HG03280 (cell line): ENCODE data around the gene PIH1D2.
A peak's percentile ranks its signal among the peaks of the same experiment; 100 is the strongest.
"Not testable (repeated sequence)": the region's sequence is repeated elsewhere in the genome, so short reads cannot be mapped to it uniquely, and the experiment has no call there.

Experiments used
- ATAC-seq: cut with Tn5 transposase; IDR thresholded peaks from one replicate; pipeline ENCODE4 v1.9.1; 2021; ENCODE audit warnings: mild to moderate bottlenecking, moderate library complexity; ENCODE audit not compliant: unreplicated experiment

The PIH1D2 gene

DNA sequence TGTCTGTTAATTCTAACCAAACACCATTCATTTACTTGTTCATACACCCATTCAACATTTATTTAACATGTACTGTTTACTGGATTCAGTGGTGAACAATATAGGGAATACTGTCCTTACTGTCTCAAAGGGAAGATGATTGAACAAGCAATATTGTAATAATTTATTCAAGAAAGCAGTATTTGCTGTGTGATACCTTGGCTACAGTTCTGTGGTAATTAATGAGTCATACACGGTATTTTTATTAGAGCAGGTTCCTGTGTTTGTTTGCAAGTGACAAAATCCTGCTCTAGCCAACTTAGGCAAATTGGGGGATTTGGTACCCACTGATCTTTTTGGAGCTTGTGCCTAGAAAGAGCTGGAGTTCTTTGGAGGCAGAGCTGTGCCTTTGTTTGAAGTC is 15.7 kb downstream of the PIH1D2 start:
- ATAC-seq, result no peak

DNA sequence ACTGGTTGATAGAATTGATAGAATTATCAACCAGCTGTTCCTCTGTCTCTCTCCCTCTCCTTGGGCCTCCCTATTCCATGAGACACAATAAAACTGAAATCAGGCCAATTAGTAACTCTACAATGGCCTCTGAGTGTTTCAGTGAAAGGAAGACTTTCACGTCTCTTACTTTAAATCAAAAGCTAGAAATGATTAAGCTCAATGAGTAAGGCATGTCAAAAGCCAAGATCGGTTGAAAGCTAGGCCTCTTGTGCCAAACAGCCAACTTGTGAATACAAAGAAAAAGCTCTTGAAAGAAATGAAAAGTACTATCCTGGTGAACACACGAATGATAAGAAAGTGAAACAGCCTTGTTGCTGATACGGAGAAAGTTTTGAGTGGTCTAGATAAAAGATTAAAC is 16.6 kb downstream of the PIH1D2 start:
- no peak for ATAC-seq

DNA sequence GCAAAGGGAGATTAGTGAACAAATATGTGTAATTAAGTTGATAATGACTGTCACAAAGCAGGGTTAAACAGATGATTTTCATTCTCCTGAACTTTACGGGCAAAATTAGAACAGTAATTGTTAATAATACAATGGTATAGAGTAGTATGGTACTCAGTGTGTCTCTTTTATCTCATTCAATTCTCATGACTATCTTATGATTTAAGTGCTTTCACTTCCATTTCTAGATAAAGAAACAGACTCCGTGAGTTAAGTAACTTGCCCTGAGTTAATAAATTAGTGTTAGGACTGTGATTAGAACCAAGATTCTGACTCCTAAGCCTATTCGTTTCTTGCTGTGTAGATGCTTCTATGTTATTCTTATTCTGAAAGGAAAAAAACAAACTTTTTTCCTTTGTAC is 22.0 kb downstream of the PIH1D2 start:
- ATAC-seq, result no peak

DNA sequence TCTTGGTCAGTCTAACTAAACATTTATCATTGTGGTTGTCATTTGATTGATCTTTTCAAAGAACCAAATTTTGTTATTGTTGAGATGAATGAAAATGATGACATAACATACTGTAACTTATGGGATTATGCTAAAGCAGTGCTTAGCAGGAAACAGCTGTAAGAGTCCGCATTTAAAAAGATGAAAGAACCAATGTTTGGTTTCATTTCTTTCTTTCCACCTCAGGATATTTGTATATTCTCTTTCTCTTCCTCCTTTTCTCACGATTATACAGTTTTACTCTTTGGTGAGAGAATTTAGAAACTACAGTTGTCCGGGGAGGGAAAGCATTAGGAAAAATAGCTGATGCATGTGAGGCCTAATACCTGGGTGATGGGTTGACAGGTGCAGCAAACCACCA is 23.1 kb downstream of the PIH1D2 start:
- ATAC-seq, result peak; percentile 90

DNA sequence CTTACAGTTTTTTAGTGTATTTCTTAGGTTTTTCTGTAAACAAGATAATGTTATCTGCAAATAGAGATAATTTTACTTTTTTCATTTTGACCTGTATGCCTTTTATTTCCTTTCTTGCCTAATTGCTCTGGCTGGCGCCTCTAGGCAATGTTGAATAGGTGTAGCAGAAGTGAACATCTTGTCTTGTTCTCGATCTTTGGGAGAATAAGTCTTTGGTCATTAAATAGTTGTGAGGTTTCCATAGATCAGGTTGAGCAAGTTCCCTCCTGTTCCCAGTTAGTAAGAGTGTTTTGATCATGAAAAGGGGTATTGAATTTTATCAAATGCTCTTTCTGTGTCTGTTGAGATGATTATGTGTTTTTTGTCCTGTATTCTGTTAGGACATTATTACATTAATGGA is 24.0 kb downstream of the PIH1D2 start:
- no peak for ATAC-seq

DNA sequence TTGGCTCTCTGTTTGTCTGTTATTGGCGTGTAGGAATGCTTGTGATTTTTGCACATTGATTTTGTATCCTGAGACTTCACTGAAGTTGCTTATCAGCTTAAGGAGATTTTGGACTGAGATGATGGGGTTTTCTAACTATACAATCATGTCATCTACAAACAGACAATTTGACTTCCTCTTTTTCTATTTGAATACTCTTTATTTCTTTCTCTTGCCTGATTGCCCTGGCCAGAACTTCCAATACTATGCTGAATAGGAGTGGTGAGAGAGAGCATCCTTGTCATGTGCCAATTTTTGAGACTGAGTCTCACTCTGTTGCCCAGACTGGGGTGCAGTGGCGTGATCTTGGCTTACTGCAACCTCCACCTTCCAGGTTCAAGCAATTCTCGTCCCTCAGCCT is 25.6 kb downstream of the PIH1D2 start:
- not testable (repeated sequence) for ATAC-seq

DNA sequence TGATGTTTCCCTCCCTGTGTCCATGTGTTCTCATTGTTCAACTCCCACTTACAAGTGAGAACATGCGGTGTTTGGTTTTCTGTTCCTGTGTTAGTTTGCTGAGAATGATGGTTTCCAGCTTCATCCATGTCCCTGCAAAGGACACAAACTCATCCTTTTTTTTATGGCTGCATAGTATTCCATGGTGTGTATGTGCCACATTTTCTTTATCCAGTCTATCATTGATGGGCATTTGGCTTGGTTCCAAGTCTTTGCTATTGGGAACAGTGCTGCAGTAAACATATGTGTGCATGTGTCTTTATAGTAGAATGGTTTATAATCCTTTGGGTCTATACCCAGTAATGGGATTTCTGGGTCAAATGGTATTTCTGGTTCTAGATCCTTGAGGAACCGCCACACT is 27.2 kb downstream of the PIH1D2 start:
- ATAC-seq, result not testable (repeated sequence)

DNA sequence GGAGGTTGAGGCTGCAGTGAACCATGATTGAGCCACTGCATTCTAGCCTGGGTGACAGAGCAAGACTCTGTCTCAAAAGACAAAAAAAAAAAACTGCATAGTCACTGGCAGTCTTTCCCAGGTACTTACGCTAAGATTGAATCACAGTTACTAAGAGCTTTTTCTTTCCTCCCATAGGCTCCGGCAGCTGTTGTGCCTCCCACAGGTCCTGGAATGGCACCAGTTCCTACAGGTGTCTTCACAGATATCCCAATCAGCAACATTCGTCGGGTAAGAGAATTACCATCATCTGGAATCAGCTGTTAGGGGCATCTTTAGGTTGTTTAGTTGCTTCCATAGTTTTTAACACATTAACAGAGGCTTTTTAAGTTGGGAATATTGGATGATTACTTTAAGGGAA is 28.9 kb downstream of the PIH1D2 start:
- ATAC-seq, result no peak

DNA sequence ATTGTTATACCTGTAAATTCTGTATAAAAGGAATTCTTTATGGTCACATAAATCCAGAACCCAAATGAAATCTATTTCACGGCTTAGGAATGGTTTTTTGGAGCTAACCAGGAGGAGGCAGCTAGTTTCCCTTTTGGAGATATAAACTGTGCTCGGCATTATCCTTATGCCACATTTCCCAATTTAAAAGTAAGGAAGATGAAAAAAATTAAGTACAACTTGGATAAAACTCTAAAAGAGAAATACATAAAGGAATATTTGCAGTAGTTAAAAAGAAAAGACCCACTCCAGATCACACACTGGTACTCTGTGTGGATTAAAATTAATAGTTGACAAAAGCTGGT is 30.9 kb downstream of the PIH1D2 start:
- ATAC-seq, result no peak

DNA sequence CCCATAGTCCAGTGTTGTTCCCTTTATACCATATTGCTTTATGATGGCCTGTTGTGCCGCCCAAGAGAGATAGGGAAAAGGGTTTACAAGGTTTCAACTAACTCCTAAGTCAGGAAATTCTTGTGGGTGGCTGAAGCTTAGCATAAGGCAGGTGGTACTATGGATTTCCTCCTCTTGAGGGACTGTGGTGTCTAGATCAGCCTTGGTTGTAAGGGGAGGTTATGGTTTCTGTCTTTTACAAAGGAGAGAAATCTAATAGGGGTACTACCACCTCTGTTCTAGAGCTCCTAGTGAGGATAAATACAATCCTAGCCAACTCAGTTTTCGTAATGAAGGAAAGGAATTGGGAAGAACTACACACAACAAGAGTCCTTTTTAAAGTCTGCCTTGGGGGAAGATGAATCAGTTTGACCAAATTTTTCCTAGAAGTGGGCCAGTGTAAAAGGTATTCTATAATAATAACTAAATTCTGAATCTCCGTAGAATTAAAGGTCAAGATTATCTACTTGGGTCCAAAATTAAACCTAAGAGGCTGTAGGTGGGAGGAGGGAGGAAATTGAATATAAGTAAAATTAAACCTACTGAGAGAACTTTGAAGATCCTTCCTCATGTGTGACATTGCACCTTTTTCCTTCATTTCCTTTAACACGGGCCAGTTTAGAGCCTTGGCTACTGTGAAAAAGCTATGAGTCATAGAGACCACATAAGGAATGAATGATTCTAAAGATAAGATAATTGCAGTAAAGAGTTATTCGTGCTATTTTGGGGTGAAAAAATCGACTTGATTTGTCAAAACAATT is 31.5 kb downstream of the PIH1D2 start:
- no peak for ATAC-seq

DNA sequence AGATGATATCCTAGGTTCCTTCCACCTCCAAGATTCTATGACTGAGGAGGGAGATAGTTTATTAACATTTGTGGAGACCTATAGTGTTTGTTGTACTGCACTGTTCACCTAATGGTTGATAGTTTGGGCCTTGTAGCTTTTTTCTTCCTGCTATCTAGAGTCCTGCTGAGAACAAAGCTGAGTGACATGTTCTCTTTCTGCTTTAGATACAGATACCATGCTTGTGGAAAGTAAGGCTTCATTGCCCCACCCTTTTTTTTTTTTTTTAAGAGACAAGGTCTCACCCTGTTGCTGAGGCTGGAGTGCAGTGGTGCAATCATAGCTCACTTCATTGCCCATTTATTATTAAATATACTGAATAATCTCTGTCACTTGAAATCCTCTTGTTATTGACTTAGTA is 36.3 kb downstream of the PIH1D2 start:
- ATAC-seq, result no peak

DNA sequence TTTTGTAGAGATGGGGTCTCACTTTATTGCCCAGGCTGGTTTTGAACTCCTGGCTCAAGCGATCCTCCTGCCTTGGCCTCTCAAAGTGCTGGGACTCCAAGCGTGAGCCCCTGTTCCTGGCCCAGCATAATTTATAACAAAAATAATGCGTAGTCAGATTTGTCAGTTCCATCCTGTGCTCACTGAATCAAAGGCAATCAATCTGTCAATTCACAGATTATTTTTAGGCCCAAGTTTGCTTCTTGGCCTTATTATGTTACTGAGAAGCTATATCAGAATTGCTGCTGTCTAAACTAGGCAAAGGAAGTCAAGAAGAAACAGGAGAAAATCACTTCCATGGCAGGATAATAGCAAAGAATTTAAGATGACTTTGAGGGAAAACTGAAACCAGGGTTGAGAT is 39.9 kb downstream of the PIH1D2 start:
- ATAC-seq, result no peak

DNA sequence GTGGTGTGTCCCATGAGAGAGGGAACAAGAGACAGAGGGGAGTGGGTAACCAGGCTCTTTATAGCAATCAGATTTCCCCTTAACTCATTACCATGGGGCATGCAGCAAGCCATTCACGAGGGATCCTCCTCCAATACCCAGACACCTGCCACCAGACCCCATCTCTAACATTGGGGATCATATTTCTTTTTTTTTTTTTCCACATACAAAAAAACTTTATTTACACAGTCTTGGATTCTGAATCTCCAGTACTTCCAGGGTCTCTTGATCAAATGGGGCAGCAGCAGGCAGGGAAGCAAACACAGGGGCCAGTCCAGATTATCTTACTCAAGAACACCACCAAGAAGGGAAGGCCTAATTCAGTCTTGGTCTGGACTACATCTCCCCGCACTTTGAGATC is 44.4 kb downstream of the PIH1D2 start:
- ATAC-seq, result no peak

DNA sequence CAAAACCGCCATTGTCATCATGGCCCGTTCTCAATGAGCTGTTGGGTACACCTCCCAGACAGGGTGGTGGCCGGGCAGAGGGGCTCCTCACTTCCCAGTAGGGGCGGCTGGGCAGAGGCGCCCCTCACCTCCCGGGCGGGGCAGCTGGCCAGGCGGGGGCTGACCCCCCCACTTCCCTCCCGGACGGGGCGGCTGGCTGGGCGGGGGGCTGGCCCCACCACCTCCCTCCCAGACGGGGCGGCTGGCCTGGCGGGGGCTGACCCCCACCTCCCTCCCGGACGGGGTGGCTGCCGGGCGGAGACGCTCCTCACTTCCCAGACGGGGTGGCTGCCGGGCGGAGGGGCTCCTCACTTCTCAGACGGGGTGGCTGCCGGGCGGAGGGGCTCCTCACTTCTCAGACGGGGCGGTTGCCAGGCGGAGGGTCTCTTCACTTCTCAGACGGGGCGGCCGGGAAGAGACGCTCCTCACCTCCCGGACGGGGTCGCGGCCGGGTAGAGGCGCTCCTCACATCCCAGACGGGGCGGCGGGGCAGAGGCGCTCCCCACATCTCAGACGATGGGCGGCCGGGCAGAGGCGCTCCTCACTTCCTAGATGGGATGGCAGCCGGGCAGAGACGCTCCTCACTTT is 46.9 kb downstream of the PIH1D2 start:
- not testable (repeated sequence) for ATAC-seq

DNA sequence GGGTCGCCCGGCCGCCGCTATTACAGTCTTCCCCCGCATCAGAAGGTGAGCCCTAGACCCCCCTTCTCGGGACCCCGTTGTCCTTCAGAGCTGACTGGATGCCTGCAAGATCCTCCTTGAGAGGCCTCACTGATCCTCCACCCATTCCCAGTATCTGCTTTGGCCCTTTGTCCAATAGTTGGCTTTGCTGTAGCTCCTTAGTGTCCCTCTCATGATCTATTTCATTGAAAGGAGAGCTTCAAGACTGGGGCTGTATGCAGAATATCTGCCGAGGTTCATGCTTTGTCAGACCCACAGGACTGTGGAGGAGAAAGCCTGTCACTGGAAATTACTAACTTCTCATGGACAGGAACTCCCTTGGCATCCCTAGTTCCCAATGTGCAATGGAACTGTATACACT is 48.1 kb downstream of the PIH1D2 start:
- no peak for ATAC-seq

DNA sequence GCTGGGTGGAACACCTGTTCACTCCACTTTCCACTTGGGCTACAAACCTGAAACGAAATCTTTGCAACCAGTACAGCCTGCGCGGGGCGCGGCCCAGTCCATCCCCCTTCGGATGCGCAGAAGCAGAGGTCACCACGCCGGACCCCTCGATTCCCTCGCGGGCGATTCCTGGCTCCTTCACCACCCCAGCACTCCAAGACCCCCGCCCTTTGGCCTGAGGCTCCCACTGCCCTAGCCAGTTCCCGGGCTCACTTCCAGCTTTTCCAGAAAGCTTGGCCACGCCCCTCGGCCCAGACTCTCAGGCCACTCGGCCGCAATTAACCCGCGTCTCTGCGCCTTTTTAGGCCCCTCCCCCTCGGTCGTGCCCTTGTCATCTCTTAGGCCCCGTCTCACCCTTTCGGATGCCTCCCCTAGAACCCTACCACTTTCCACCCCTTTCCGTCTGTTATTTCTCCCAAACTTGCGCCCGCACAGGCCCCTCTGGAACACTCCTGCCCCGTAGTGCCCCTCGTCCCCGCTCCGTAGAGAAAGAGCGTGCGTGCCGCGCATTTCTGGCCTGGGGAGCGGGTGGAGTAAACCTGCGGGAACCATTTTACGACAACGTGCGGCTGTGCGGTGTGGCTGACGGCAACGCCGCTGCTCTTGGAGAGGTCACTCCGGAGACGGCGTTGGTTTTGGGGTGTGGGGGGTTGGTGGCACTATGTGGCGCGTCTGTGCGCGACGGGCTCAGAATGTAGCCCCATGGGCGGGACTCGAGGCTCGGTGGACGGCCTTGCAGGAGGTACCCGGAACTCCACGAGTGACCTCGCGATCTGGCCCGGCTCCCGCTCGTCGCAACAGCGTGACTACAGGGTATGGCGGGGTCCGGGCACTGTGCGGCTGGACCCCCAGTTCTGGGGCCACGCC is 48.8 kb downstream of the PIH1D2 start, which contains the start of gene DLAT:
DLAT (plus strand) TSS at position 636 of the 906 bp plus-strand sequence; CDS start at position 701, 65 bp downstream.
- peak; percentile 84 for ATAC-seq

DNA sequence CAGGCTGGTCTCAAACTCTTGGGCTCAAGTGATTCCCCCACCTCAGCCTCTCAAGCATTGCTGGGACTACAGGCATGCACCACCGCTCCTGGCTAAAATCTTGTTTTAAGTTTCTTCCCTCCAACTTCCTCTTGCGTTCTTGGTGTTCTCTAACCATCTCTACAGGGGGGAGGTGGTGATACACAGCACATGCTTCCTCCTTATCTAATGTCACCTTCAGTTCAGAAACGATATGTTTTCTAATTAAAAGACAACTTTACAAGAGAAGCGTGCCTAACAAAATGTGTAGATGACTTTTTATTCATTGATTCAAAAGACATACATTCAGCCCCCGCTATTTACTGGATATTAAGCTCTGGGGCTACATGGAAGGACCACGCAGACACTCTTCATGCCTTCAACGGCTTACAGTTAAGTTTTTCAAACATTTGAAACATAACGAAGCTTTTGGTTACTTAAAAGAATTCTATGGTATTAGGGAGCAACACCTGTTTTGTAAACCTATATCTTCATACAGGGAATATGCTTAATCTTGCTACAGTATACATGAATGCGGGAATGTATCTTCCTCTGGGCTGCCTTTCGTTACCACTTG is 49.5 kb downstream of the PIH1D2 start:
- peak; percentile 17 for ATAC-seq

DNA sequence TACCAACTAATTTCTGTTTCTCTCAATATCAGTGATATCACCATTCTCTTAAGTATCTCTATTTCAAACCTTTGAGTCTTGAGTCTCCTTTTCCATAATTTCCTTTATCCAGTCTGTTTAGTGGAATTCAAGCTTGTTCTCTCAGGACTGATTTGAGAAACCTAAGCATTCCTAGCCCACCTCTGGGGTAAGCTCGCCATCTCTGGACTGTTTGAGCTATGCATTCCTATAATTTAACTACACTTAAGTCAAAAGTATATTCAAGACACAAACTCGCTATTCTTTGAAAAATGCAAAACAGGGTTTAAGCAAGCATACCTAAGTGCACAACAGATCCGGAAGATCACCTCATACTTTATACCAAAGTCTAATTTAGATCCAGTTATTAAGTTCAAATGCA is 50.7 kb downstream of the PIH1D2 start:
- ATAC-seq, result no peak

DNA sequence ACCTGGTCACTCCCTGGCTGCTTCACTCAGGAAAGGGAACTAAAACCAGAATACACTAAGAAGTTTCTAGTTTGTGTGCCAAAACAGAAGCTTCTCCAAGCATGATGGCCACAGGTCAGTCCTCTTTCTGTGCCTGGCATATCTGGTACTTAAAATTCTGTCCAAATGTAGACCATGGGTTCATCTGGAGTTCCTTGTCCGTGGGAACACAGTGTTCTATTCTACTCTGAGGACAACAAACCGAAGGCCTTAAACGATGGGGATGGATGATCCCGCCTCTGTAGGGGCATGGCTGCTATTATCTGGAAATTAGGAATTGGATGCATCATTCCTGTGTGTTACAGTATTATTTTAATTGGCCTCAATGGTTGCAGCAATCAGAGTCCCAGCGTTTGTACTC is 54.8 kb downstream of the PIH1D2 start:
- no peak for ATAC-seq
